ENCODE data around the gene ALG6. TPM values are rescaled to one million over a fixed set of nuclear protein-coding genes. Genes with fewer than 3 reads are reported as not detected.

Gene ALG6
- total and polyA plus RNA-seq, 8 donors, result 11.8 to 27.3 (median 23.1) TPM

DNA sequence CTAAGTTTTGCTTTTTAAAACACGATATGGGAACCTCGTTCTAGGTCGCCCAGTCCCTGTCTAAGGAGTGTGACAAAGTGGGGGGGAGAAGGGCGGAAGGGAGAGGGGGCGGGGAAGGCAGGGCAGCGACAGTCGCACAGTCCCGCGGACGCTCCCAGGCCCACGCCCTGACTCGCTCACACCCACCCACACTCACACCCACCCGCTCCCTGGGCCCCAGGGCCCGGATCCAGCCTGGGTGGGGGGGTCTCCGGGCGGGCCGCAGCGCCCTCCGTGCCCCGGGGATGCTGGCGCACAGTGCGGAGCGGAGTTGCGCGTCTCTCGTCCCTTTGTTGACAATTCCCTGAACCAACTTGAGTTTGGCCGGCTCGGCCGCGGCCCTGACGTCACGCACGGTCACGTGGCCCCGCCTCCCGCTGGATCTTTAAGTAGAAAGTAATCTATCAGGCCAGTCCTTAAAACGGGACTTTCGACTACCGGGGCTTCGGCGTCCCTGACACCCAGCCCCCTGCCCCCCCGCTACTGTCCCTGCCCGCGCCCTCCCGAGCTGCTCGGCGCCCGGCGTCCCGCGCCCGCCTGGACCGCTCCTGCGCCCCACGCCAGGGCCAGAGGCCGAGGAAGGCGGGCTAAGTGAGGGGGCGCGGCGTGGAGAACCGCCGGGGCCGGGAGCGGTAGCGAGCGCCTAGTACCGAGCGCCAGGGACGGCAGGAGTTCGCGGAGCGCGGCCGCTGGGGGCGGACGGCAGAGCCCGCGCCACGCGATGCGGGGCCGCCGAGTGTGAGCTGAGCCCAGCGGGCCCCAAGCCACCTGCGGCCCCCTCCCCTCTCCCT is 45.1 kb upstream of the ALG6 start, which contains the start of gene FOXD3:
Gene FOXD3, plus strand, starts transcription at position 454 of the 830 bp plus-strand sequence. CDS start 492 bp downstream, outside the sequence.
- DNase-seq (peak in 3 of 4 donors; percentile 65 to 94 (median 81)), ATAC-seq (peak; percentile 63)
- peak within 1 kb of the TSS; percentile 29 to 59 for H3K4me3 ChIP-seq
- no peaks in the 10 kb centered on the region for H3K36me3 ChIP-seq
- no peaks in the 10 kb centered on the region for H3K9me3 ChIP-seq
- H3K27ac ChIP-seq, result no peak within 1 kb of the TSS
- H3K27me3 ChIP-seq, result peaks cover 100% of the 10 kb centered on the region in 2 donors
- intact Hi-C loops (cut with DNase I), result no loop called here
- TF ChIP-seq, protein P1, sequence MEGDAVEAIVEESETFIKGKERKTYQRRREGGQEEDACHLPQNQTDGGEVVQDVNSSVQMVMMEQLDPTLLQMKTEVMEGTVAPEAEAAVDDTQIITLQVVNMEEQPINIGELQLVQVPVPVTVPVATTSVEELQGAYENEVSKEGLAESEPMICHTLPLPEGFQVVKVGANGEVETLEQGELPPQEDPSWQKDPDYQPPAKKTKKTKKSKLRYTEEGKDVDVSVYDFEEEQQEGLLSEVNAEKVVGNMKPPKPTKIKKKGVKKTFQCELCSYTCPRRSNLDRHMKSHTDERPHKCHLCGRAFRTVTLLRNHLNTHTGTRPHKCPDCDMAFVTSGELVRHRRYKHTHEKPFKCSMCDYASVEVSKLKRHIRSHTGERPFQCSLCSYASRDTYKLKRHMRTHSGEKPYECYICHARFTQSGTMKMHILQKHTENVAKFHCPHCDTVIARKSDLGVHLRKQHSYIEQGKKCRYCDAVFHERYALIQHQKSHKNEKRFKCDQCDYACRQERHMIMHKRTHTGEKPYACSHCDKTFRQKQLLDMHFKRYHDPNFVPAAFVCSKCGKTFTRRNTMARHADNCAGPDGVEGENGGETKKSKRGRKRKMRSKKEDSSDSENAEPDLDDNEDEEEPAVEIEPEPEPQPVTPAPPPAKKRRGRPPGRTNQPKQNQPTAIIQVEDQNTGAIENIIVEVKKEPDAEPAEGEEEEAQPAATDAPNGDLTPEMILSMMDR (IDR thresholded peaks at IDR 0.05), result no peak
- peaks cover 11 to 52% of the 10 kb centered on the region in 2 donors for H3K4me1 ChIP-seq

DNA sequence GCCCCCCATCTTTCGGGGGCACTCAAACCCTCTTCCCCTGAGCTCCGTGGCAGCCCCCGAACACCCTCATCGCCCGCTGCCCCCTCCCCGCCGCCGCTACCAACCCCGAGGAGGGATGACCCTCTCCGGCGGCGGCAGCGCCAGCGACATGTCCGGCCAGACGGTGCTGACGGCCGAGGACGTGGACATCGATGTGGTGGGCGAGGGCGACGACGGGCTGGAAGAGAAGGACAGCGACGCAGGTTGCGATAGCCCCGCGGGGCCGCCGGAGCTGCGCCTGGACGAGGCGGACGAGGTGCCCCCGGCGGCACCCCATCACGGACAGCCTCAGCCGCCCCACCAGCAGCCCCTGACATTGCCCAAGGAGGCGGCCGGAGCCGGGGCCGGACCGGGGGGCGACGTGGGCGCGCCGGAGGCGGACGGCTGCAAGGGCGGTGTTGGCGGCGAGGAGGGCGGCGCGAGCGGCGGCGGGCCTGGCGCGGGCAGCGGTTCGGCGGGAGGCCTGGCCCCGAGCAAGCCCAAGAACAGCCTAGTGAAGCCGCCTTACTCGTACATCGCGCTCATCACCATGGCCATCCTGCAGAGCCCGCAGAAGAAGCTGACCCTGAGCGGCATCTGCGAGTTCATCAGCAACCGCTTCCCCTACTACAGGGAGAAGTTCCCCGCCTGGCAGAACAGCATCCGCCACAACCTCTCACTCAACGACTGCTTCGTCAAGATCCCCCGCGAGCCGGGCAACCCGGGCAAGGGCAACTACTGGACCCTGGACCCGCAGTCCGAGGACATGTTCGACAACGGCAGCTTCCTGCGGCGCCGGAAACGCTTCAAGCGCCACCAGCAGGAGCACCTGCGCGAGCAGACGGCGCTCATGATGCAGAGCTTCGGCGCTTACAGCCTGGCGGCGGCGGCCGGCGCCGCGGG is 44.2 kb upstream of the ALG6 start:
- peak in 1 of 4 donors; percentile 85 for DNase-seq
- Histone ChIP-seq H3K4me1 (peaks cover 11 to 43% of the 10 kb centered on the region in 2 donors), H3K27ac (no peak overlapping the region), H3K27me3 (peaks cover 100% of the 10 kb centered on the region in 2 donors), H3K4me3 (peak overlapping the region; percentile 29 to 59), H3K36me3 (no peaks in the 10 kb centered on the region), H3K9me3 (no peaks in the 10 kb centered on the region)
- ATAC-seq, result no peak
- TF ChIP-seq, protein P1 (IDR thresholded peaks at IDR 0.05), result no peak
- intact Hi-C loops (cut with DNase I), result no loop called here

DNA sequence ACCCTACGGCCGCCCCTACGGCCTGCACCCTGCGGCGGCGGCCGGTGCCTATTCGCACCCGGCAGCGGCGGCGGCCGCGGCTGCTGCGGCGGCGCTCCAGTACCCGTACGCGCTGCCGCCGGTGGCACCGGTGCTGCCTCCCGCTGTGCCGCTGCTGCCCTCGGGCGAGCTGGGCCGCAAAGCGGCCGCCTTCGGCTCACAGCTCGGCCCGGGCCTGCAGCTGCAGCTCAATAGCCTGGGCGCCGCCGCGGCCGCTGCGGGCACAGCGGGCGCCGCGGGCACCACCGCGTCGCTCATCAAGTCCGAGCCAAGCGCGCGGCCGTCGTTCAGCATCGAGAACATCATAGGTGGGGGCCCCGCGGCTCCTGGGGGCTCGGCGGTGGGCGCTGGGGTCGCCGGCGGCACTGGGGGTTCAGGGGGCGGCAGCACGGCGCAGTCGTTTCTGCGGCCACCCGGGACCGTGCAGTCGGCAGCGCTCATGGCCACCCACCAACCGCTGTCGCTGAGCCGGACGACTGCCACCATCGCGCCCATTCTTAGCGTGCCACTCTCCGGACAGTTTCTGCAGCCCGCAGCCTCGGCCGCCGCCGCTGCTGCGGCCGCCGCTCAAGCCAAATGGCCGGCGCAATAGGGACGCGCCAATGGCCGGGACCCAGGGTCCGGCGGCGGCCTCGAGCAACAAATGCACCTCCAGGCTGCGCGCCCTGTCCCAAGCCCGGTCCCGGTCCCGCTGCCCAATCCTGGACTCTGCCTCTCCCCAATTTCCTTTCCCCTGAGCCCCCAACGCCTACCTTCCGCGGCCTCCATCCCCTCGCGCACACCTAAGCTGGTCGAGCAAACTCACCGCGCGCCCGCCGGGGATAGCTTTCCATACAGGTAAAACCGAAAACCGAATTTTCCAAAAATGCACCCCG is 43.3 kb upstream of the ALG6 start:
- H3K4me1 ChIP-seq, result peaks cover 11 to 42% of the 10 kb centered on the region in 2 donors
- H3K9me3 ChIP-seq, result no peaks in the 10 kb centered on the region
- H3K27ac ChIP-seq, result no peak overlapping the region
- DNase-seq, result peak in 1 of 4 donors; percentile 80
- peaks cover 100% of the 10 kb centered on the region in 2 donors for H3K27me3 ChIP-seq
- TF ChIP-seq, protein P1 (IDR thresholded peaks at IDR 0.05), result no peak
- intact Hi-C loops (cut with DNase I), result no loop called here
- ATAC-seq, result no peak
- H3K4me3 ChIP-seq, result peak overlapping the region in 1 of 2 donors; percentile 59
- no peaks in the 10 kb centered on the region for H3K36me3 ChIP-seq

DNA sequence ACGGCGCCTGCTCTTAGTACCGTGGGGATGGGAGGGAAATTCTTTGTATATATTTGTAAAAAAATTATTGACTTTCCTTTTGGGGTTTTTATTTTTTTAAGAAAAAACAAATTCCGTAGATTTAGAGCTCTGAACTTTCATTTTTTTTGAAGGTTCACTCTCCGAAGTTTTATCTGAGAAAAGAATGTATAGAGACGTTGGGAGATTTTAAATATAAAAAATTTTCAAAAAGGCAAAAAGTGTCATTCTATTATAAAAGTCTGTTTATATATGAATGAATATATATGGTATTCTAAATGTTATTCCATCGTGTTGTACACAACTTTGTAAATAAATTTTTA is 42.7 kb upstream of the ALG6 start:
- TF ChIP-seq, protein P1 (IDR thresholded peaks at IDR 0.05), result no peak
- DNase-seq, result no peak
- intact Hi-C loops (cut with DNase I), result no loop called here
- H3K9me3 ChIP-seq, result no peaks in the 10 kb centered on the region
- no peak for ATAC-seq
- no peak overlapping the region for H3K4me3 ChIP-seq
- H3K27me3 ChIP-seq, result peaks cover 100% of the 10 kb centered on the region in 2 donors
- H3K4me1 ChIP-seq, result peaks cover 11 to 41% of the 10 kb centered on the region in 2 donors
- no peaks in the 10 kb centered on the region for H3K36me3 ChIP-seq
- H3K27ac ChIP-seq, result no peak overlapping the region

Measured in left lung (tissue), 10 donors.